GM20431 (cell line): ENCODE measurements around the gene SIK2.

Experiments used
- in situ Hi-C: fragments of 300-500 bp; cut with MseI, MboI; formaldehyde crosslinking; loops from one replicate; pipeline ENCODE4 v1.15.0; 2020; ENCODE audit warnings: low sequenced_read_pairs; ENCODE audit not compliant: unreplicated experiment

Gene SIK2

DNA sequence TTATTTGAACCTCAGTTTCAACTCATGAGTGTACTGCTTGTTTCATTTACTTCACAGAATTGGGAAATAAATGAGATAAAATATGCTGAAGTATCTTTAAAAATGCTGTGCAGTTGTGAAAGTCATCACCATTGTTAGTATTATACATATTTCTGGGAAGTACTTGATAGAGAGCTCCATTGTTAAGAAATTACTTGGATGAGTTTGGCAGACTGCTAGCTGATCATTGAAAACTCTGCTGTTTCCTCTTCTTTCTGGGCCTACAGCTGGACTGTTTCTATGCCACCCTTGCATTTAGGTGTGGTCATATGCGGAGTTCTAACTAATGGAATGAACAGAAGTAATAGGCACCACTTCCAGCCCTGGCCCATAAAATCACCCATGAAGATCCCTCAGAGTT lies 10.0 kb downstream of the SIK2 start:
- in situ Hi-C loops: no loop called here

DNA sequence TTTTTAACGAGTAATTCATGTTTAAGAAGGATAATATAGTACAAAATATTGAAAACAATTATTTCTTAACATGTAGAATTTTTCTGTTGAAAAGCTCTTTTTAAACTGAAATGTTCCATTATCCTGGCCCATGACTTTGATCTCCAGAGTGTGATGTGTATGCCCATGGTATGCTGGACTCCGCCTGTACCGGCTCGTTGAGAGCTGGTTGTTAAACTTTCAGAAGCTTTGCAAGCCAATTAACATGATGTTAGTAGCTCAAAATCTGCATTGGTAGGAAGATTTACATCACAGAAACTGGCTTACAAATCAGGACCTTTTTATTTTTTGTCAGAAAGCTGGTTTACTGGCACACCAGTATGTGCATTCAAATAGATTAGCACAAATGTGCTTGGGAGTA lies 15.0 kb downstream of the SIK2 start:
- in situ Hi-C loops: no loop called here

DNA sequence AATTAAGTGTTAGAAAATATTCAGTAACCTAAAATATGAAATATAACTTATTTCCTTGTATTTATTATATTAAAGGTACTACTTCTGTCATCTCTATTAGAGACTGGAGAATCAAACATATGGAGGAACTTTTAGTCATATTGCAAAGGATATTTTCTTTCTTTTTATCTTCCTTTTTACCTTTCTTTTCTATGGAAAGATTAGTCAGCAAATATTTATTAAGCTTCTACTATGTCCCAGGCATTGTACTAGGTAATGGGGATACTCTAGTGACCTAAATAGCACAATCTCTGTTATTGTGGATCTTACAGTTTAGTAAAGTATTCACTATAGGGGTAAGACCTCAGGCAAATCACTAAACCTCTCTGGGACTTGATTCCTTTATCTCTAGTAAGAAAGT lies 18.3 kb downstream of the SIK2 start:
- in situ Hi-C loops: no loop called here

DNA sequence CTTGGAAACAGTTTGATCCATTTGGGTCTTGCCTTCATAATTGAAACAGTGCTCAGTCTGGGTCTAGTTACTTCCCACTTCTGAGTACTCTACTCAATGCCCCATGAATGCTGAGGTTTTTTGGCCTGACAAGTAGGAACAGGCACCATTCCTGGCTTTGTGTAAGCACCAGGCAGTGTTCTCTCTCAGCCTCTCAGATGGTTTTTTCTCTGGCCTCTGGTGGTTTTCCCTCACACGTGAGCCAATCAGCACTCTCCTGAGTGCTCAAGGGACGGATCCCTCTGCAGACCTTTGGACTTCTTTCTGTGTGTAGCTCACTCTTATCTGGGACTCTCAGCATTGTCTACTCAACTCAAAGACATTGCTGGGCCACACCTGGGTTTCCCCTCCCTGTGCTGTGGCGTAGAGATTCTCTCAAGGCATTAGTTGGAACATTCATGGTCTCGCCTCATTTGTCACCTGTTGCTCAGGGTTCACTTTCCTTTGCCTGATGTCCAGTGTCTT lies 21.3 kb downstream of the SIK2 start:
- in situ Hi-C loops: no loop called here

DNA sequence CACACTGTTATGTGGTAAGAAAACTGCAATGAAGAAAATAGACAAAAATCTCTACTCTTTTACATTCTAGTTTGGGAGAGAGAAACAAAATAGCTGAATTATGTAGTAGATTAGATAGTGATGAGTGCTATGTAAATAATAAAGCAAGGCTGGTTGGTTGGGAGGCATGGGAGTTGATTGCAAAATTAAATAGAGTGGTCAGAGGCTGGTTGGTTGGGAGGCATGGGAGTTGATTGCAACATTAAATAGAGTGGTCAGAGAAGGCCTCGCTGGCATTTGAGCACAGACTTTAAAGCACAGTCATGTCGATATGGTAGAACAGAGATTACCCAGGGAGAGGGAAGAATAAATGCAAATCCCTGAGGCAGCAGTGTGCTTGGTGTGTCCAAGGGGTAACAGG lies 22.4 kb downstream of the SIK2 start:
- in situ Hi-C loops: no loop called here

DNA sequence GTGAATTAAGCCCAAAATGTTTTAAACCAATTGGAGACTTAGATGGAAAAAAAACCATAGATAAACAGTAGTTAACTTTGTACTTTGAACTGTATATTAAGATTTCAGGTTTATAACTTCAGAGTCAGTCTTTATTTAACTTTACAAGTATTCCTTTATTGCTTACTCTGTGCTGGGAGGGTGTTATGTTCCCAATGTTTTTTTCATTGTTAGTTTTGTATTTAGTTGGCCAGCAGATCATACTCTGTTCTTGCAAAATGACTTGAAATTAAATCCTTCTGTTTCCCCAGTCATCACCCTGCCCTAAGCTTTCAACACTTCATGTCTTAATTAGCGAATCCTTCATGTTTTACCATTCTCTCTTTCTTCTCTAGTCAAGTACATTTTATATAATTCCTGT lies 25.3 kb downstream of the SIK2 start:
- in situ Hi-C loops: no loop called here

DNA sequence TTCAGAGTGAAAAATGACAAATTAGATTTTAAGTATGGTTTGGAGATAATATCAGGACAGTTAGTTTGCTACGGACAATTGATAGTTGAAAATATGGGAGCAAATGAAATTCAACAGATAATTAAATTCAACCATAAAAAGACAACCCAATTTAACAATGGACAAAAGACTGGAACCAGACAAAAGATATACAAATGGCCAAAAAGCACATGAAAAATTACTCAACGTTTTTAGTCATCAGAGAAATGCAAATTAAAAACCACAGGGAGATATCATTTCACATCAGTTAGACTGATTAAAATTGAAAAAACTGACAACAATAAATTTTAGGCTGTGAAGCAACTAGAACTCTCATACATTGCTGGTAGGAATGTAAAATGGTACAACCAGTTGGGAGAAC lies 27.2 kb downstream of the SIK2 start:
- in situ Hi-C loops: no loop called here

DNA sequence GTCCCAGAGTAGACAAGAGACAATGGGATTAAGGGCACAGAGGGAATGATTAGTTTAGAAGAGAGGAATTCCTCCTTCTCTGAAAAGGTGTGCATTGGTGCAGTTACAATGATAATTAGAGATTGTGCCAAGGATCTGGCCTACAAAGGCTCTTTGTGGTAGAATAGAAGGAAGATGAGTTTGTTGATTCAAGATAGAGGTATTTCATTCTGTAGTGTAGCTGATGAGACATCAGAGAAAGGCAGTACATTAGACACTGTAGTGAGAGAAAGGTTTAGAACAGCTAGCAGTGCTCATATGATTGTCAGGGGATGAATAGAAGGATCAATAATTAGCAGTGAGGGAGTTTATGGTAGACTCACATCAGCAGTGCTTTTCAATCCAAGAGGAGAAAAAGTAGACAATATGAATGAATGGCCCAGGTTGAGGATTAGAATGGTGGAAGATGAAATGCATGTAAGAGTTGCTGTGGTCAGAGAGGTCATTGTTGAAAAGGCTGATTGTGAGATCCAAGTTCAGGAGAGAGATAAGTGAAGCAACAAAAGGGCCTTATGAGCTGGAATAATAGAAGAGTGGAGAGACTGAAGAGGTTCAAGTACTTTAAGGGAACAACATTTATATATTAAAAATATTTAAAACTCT lies 28.9 kb downstream of the SIK2 start:
- in situ Hi-C loops: no loop called here

DNA sequence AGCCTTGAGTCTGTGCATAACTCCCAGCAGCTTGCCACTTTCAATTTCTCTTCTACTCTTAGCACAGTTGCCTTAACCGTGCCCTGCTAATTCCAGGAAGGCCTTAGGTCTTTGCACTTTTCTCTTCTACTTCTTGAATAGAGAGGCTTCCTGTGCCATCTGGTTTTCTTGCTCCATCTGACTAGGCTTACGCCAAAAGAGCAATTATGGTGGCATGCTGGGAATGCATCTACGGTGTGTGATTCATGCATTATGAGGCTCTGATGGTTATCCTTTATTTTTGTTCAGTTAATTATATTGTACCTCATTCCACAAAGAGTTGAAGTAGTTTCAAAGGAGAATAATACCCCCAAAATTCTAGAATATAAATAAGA lies 29.4 kb downstream of the SIK2 start:
- in situ Hi-C loops: no loop called here

DNA sequence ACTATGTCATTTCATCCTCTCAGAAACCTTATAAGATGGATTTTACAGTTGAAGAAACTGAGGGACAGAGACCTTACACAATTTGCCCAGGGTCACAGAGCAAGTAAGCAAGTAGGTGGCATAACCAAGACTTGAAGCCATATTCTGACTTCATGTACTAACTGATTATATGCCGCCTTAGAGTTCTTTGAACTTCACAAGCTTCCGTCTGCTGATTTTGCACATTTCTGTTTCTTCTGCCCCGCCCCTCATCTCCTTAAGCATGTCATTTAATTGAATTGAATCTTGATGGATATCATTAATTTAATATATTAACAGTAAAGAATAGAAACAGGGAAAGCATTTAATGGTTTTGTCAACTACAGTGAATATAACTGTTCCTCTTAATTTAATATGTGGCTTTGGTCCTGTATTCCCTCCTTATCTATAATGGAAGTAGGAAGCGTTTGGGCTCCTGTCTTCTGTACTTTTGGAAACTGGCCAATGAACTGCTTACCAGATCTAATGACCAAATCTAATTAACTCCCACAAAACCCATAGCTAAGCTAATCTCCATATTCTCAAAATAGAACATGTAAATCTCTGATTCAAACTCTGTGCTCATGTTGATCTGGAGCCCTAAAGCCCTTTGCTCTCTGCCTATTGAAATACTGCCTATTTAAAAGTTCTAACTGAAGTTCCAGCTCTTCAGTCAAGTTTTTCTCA lies 30.4 kb downstream of the SIK2 start:
- in situ Hi-C loops: no loop called here

DNA sequence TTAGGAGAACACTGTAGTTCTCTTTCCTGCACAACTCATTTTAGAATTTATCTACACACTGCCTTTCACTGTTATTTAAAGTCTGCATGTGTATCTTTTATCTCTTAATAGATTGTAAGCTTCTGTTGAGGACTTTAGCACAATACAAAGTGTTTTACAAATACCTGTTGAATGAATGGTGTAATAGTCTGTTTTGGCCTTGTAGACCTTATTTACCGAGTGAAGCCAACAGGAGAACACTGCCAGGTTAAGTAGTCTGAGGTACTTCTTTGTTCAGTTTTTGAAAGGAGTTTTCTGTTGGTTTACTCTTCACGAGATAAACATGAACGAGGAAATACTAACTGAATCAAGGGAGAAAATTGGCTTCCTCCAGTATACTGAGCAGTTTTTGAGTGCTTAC lies 31.0 kb downstream of the SIK2 start:
- in situ Hi-C loops: no loop called here

DNA sequence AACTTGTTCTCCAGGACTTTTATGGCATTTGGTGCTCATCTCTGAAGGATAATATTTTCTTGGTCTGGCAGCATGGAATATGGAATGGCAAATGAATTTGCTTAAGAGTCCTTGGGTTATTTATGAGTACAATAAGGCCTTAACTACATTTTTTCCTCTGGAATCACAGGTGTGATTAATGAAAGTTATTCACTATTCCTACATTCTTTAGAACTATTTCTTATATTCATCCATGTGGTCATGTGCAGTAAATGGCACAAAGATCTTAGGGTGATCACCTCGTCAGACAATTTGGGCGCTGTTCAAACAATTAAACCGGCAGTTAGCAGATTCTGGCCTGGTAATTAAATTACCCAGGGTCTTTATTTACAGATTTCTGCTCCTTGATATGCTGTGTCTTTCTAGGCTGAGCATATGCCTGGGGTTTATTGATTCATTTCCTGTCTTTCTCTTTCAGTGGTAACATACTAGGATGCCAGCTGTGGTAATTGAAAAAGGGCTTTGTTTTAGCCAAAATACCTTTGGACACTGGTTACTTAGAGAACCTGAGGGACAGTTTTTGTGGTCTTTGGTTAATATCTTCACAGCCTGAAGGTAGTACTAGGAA lies 31.6 kb downstream of the SIK2 start:
- in situ Hi-C loops: no loop called here

DNA sequence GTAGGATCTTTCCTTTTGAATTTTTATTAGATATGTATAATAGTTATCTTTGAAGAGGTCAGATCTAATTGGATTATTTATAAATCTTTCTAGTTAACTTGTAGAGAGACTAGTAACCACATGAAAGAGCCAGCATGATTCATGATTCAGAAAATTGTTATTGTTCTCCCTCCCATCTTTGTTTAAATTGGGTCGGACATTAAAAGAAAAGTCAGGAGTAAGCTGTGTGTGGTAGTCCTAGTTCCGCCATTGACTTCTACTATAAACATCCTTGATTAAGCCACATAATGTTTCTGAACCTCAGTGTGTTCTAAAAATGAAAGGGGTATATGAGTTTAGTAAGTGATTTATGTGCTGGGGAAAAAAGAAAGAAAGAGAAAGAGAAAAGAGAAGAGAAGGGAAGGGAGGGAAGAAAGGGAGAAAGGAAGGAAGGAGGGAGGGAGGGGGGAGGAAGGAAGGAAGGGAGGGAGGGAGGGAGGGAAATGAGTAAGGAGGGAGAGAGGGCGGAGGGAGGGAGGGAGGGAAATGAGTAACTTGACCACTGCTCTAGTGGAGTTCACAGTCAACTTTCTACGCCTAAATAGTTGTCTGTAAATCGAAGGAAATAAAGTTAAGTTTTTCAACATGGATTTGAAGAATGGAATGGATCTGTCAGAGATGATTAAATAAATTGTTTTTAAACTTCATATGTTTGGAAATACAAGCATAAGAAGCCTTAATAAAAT lies 32.9 kb downstream of the SIK2 start:
- in situ Hi-C loops: no loop called here

DNA sequence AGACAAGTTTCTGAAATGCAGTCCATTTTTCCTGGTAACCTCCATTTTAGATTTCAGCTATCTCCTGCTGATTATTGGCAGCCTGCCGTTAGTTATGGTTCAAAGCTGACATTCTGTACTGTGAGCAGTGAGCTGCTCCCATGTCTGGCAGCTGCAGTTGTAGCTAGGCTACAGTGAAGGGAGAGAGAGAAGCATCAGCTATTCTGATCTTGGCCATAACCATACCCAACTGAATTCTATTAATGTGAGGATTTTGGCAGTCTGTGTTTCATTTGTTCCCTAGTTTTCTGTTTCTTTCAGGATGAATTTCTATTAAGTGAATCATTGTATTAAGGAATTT lies 33.4 kb downstream of the SIK2 start:
- in situ Hi-C loops: no loop called here

DNA sequence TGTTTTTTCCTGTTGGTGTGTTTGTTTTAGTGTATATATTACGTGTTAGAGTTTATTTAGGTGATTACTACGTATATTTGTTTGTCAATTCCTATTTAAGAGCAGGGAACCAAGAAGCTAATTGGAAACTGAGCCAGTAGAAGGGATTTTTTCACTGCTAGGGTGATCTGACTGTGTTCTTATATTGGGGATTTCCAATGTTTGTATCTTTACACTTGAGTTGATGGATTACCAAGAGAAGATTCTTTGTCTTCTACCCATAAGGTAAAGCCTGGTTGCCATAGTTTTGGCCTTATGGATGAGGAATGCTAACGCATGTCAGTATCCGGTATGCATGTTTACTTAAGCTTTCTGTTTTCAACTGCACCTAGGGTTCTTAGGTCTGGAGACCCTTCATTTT lies 35.6 kb downstream of the SIK2 start:
- in situ Hi-C loops: no loop called here

DNA sequence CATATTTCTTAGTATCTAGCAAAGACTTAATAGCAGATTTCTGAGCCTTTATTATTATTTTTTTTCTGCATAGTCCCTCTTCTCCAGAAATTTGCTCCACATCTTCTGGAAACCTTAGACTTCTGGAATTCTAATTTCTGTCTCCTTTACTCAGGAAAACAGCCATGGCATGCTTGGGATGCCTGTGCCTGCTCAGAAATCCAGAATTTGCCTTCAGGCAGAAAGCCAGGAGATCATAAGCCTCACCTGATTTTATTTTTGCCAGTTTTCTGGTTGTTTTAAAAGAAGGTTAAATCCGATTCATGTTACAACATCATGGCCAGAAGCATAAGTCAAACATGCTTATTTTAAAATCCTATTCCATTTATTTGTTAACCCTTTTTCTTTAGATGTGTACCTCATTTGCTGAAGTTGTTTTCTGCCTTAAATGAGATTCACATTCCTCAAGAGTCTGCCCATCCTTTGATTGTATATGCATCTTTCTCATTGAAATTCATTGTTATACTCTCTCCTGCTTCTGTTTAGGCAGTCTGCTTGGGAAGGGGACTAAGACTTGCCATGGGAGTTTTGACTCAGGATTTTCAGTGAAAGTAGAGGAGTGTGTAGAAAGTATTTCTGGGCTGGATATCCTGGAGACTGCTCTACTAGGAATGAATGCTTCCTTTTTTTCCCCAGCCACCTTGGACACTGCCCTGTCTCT lies 37.1 kb downstream of the SIK2 start:
- in situ Hi-C loops: no loop called here

DNA sequence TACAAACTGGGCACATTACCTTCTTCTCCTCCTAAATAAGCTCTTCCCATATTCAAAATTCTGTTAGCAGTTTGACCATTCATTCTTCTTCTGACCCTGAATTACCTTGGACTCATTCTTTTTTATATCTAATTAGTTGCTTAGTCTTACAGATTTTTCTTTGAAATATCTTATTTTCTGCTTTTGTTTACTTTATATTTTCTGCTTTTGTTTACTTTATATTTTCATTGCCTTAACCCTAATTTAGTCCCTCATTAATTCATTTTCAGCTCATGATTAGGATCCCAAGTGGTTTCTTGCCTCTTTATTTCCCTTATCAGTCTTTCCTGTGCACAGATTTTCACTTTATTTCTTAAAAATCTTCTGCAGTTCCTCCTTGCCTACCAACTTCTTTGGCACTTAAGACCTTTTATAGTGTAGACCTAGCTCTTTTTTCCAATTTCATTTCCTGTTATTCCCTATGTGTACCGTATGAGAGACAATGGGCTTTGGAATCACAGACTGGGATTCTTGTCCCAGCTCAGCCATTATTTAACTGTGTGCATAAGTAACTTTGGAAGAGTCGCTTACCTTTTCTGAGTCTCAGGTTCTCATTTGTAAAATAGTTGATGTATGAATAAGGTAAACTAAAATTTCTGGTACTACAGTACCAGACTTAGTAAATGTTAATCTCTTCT lies 39.2 kb downstream of the SIK2 start:
- in situ Hi-C loops: no loop called here

DNA sequence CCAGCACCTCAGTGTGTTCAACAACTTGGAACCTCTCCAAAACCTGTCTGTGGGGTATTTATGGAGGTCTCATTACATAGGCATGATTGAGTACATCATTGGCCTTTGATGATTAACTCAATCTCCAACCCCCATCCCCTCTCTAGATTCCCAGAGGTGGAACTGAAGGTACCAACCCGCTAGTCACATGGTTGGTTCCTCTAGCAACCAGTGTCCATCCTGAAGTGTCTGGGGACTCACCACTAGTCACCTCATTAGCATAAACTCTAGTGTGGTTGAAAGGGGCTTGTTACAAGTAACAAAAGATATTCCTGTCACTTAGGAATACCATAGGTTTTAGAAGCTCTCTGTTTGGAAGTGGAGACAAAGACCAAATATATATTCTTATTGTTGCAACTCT lies 40.3 kb downstream of the SIK2 start:
- in situ Hi-C loops: no loop called here

DNA sequence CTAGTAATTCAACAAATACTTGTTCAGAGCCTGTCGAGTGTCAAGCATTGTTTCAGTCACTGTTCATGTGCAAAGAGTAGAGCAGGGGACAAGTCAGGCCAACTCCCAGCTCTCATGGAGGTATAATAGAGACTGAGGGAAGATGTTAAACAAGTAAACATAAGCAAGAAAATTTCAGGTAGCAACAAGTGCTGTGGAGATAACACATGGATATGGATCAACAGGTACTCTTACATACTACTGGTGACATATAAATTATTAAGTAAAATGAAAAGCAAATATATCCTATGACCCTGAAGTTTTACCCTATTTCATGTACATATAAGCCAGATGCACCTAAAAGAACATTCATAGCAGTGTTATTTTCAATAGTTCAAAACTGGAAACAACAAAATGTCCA lies 42.7 kb downstream of the SIK2 start:
- in situ Hi-C loops: no loop called here
